SJSA1 (cell line): Measurements from ENCODE around the gene IDH3G. TPM values are rescaled to one million over a fixed set of nuclear protein-coding genes. Genes with fewer than 3 reads are reported as not detected.

Experiments
- DNase-seq, 2 experiments: peaks; one replicate each; pipeline ENCODE4 v3.0.0-alpha.2; 2015 to 2020; ENCODE audit warnings: low spot score in 2 of 2, low read depth in 1 of 2
- H3K27ac ChIP-seq: fragments of 250-450 bp; sonication (Bioruptor Pico); 2 replicates; pipeline ENCODE4 v1.5.1; 2020; ENCODE audit warnings: mild to moderate bottlenecking, moderate library complexity
- H3K27me3 ChIP-seq: fragments of 250-450 bp; sonication (Bioruptor Pico); replicated peaks from 2 replicates; pipeline ENCODE4 v1.5.1; 2020; ENCODE audit warnings: mild to moderate bottlenecking, moderate library complexity
- H3K36me3 ChIP-seq: fragments of 250-450 bp; sonication (Bioruptor Pico); 2 replicates; pipeline ENCODE4 v1.5.1; 2020; ENCODE audit warnings: mild to moderate bottlenecking
- H3K4me1 ChIP-seq: fragments of 250-450 bp; sonication (Bioruptor Pico); replicated peaks from 2 replicates; pipeline ENCODE4 v1.6.1; 2021; ENCODE audit warnings: mild to moderate bottlenecking
- H3K4me3 ChIP-seq: fragments of 250-450 bp; sonication (Bioruptor Pico); 2 replicates; pipeline ENCODE4 v1.5.1; 2020; ENCODE audit warnings: mild to moderate bottlenecking
- H3K9me3 ChIP-seq: fragments of 250-450 bp; sonication (Bioruptor Pico); replicated peaks from 2 replicates; pipeline ENCODE4 v1.5.1; 2020; ENCODE audit warnings: mild to moderate bottlenecking
- total RNA-seq: library from RNA; depleted of rRNA; stranded (reverse); fragments of >200 nt; shearing (Covaris generic); gene quantifications from 2 replicates; pipeline ENCODE4 v1.2.3, GENCODE V29; 2014; rRNA removed

IDH3G gene
- 51.0 and 80.1 TPM in 2 replicates for total RNA-seq

DNA sequence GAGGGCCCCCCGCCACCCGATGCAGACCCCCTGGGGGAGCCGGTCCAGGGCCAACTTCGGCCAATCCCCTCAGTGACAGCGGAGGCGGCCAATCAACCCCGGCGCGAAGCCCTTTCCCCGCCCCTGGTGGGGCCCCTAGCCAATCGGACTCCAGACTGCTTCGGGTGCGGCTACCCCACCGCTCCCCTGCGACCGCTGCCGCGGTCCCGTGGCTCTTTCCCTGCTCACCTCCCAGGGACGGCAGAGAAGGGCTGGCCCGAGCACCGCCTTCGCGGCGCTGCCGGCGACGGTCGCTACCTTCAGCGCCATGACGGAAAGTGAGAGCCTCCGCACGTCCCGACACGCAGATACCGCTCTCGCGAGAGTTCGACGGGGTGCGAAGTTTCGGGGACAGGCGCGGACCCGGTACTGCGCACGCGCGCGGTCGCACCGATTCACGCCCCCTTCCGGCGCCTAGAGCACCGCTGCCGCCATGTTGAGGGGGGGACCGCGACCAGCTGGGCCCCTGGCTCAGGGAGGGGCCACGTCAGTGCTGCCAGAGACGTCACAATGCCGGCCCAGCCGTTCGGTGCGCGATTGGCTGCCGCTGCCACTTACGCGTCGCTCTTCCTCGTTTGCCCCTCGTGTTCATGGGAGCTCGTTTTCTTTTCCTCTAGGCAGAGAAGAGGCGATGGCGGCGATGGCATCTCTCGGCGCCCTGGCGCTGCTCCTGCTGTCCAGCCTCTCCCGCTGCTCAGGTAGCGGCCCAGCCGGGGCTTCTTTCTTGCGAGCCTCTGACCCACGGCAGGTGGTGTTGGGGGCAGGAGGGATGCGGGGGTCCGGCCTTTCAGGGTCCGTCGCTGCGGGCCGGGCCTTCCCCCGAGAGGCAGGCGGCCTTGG, at the start of gene IDH3G, which contains the start of gene SSR4:
Gene IDH3G (minus strand): TSS at position 358 of the 879 bp plus-strand sequence. CDS start 49 bp downstream, at position 309.
Gene SSR4 (plus strand): TSS at position 651 of the 879 bp plus-strand sequence. CDS start 20 bp downstream, at position 671.
- peak; percentile 93 to 97 for DNase-seq
- H3K4me1 ChIP-seq = peaks cover 15% of the 10 kb centered on the region
- H3K9me3 ChIP-seq = no peaks in the 10 kb centered on the region
- peaks cover 22% of the 10 kb centered on the region for H3K36me3 ChIP-seq
- peak within 1 kb of the TSS; percentile 93 for H3K4me3 ChIP-seq
- H3K27ac ChIP-seq = peak within 1 kb of the TSS; percentile 91
- no peaks in the 10 kb centered on the region for H3K27me3 ChIP-seq

- H3K36me3 ChIP-seq = no peaks in the 10 kb centered on the region
- H3K9me3 ChIP-seq = no peaks in the 10 kb centered on the region
- H3K27me3 ChIP-seq = no peaks in the 10 kb centered on the region
- no peak for DNase-seq
- H3K4me3 ChIP-seq = no peak overlapping the region
- no peak overlapping the region for H3K27ac ChIP-seq
- no peaks in the 10 kb centered on the region for H3K4me1 ChIP-seq
These were observed 42.7 kb upstream of the IDH3G start for GRCh38 chrX:153836921-153837320.

GRCh38 chrX:153832728-153833127, 38.6 kb upstream of the IDH3G start:
- DNase-seq = no peak
- Histone ChIP-seq H3K27me3 (peaks cover 16% of the 10 kb centered on the region), H3K27ac (no peak overlapping the region), H3K4me1 (no peaks in the 10 kb centered on the region), H3K9me3 (no peaks in the 10 kb centered on the region), H3K4me3 (no peak overlapping the region), H3K36me3 (no peaks in the 10 kb centered on the region)

DNA sequence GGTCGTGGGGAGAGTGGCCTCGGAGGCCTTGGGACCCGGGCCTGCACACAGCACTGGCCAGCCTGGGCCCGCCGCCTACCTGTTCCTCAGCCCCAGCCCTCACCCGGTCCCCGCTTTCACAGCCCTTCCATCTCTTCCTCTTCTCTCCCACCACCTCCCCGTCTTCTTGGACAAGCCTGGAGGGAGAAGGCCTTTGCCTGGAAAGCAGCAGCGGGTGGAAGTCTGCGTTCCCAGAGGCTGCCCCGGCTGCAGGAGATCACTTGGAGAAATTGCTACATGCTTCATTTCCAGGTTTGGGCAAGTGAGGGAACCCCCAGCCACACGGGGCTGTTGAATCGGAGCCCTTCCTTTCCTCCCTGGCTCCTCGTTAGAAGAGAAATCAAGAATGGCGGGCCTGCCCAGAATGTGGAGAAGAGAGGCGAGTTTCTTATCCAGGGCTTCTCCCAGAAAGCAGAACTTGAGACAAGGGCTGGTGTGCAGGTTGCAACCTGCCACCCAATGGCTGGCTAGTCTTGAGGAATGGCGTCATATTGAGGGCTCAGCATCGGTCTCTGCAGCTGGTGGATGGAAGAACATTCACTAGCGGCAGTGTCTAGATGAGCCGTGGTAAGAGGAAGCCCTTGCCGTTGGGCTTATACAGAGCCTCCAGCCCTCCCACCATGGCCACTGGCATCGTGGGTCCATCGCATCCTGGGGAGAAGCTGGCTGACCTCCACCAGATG, 37.4 kb upstream of the IDH3G start:
- Histone ChIP-seq H3K4me1 (no peaks in the 10 kb centered on the region), H3K27me3 (peaks cover 21% of the 10 kb centered on the region), H3K27ac (no peak overlapping the region)

DNA sequence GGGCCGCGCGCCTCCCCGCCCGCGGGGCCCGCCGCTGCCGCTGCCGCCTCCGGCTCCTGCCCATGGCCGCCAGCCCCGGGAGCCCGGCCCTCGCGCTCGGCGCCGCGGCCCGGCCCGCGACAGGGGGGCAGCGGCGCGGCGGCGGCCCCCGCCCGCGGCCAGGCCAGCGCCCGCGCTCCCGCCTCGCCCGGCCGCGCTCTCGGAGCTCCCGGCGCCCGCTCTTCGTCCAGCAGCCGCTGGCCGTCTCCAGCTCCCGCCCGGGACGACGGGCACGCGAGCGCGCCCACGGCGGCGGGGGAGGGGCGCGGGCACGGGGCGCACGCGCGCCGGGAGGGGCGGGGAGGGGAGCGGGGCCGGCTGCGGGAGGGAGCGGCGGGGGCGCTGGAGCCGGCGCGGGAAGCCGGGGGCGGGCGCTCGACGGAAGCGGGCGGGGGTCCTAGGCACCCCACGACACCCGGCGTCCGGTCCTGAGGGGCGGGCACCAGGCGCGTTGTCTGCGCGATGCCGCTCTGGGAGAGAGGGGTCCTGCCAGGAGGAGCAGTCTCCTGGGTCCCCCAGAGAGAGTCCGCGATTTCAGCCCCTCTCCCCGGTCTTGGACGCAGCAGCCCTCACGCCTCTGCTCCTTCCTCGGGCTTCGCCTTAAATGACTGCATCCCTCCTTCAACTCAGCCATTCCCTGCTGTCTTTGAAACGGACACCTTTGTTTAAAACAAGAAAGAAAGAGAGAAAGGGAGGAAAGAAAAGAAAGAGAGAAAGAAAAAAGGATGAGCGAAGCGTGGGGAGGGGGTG, 36.7 kb upstream of the IDH3G start:
- Histone ChIP-seq H3K36me3 (no peaks in the 10 kb centered on the region), H3K27me3 (peaks cover 21% of the 10 kb centered on the region), H3K4me1 (no peaks in the 10 kb centered on the region), H3K9me3 (no peaks in the 10 kb centered on the region), H3K4me3 (no peak overlapping the region), H3K27ac (no peak overlapping the region)
- no peak for DNase-seq

More for the DNA sequence above, 37.4 kb upstream of the IDH3G start:
- Histone ChIP-seq H3K9me3 (no peaks in the 10 kb centered on the region), H3K36me3 (no peaks in the 10 kb centered on the region), H3K4me3 (no peak overlapping the region)
- no peak for DNase-seq

- Histone ChIP-seq H3K27me3 (peaks cover 21% of the 10 kb centered on the region), H3K27ac (no peak within 1 kb of the TSS), H3K9me3 (no peaks in the 10 kb centered on the region), H3K4me3 (no peak within 1 kb of the TSS), H3K36me3 (no peaks in the 10 kb centered on the region), H3K4me1 (no peaks in the 10 kb centered on the region)
- DNase-seq = no peak
These were observed 35.8 kb upstream of the IDH3G start, which contains the start of gene PDZD4 for GRCh38 chrX:153829799-153830639. PDZD4 (minus strand) TSS chrX:153830544; CDS start chrX:153830298, 246 bp downstream.

GRCh38 chrX:153829549-153829798, 35.3 kb upstream of the IDH3G start:
- Histone ChIP-seq H3K36me3 (no peaks in the 10 kb centered on the region), H3K9me3 (no peaks in the 10 kb centered on the region), H3K27ac (no peak overlapping the region), H3K27me3 (peaks cover 21% of the 10 kb centered on the region), H3K4me3 (no peak overlapping the region), H3K4me1 (no peaks in the 10 kb centered on the region)
- DNase-seq = no peak

- no peaks in the 10 kb centered on the region for H3K4me1 ChIP-seq
- no peaks in the 10 kb centered on the region for H3K36me3 ChIP-seq
- H3K4me3 ChIP-seq = no peak overlapping the region
- DNase-seq = no peak
- no peaks in the 10 kb centered on the region for H3K9me3 ChIP-seq
- peaks cover 21% of the 10 kb centered on the region for H3K27me3 ChIP-seq
- no peak overlapping the region for H3K27ac ChIP-seq
These were observed 34.8 kb upstream of the IDH3G start for GRCh38 chrX:153828723-153829548.

DNA sequence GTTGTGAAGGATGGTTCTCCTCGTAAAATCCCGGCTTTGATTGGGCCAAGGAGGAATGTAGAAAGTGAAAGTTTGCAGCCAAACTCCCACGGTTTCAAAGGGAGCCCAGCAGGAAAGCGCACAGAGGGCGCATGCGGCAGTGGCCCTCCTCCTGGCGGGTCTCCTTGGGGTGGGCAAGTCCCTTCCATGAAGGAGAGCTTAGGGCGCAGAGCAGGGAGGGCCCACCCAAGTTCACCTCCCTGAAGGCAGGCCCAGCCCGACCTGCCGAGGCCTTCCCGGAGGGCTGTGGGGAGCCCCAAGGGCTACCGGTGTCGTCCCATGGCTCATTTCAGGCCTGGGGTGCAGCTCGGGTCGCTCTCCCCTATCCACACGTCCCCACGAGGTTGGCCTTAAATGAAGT, 34.1 kb upstream of the IDH3G start:
- Histone ChIP-seq H3K4me3 (no peak overlapping the region), H3K27me3 (peaks cover 21% of the 10 kb centered on the region), H3K4me1 (no peaks in the 10 kb centered on the region), H3K27ac (no peak overlapping the region), H3K9me3 (no peaks in the 10 kb centered on the region), H3K36me3 (no peaks in the 10 kb centered on the region)
- no peak for DNase-seq

GRCh38 chrX:153827903-153828302, 33.7 kb upstream of the IDH3G start:
- no peaks in the 10 kb centered on the region for H3K4me1 ChIP-seq
- no peak overlapping the region for H3K27ac ChIP-seq
- no peak overlapping the region for H3K4me3 ChIP-seq
- no peak for DNase-seq
- peaks cover 21% of the 10 kb centered on the region for H3K27me3 ChIP-seq
- H3K9me3 ChIP-seq = no peaks in the 10 kb centered on the region
- no peaks in the 10 kb centered on the region for H3K36me3 ChIP-seq

GRCh38 chrX:153827016-153827415, 32.8 kb upstream of the IDH3G start:
- H3K9me3 ChIP-seq = no peaks in the 10 kb centered on the region
- peaks cover 21% of the 10 kb centered on the region for H3K27me3 ChIP-seq
- H3K4me1 ChIP-seq = no peaks in the 10 kb centered on the region

DNA sequence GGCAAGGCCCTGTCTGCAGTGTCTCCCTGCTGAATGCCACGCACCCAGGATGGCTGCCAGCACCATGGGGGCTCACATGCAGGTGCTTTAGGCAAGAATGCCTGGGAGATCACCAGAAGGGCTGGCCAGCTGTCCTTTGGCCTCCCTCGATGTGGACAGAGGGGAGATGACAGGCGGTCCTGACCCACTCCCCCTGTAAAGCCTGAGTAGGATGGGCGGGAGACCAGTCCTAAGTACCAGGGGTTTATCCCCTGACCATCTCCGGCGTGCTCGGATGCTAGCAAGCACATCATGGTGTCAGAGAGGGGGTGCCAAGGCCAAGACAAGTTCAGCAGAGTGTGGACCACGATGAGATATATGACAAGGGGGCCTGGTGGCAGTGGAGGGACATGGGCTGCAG, 30.9 kb upstream of the IDH3G start:
- Histone ChIP-seq H3K27me3 (peaks cover 19% of the 10 kb centered on the region), H3K27ac (no peak overlapping the region), H3K4me3 (no peak overlapping the region), H3K4me1 (no peaks in the 10 kb centered on the region), H3K9me3 (no peaks in the 10 kb centered on the region), H3K36me3 (no peaks in the 10 kb centered on the region)
- no peak for DNase-seq

More at GRCh38 chrX:153827016-153827415, 32.8 kb upstream of the IDH3G start:
- Histone ChIP-seq H3K4me3 (no peak overlapping the region), H3K27ac (no peak overlapping the region), H3K36me3 (no peaks in the 10 kb centered on the region)
- DNase-seq = no peak
